OCI-LY1 (cell line): ENCODE results near the gene SH3RF3.

Experiments used
- H2AFZ ChIP-seq: fragments of 200-600 bp; sonication (generic), shearing (Covaris generic); 2 replicates; pipeline ENCODE4 v1.6.0; 2014; ENCODE audit warnings: antibody characterized with exemption, mild to moderate bottlenecking, low read length
- H3F3A ChIP-seq: fragments of 200-600 bp; sonication (generic), shearing (Covaris generic); 2 replicates; pipeline ENCODE4 v1.6.0; 2014; ENCODE audit warnings: mild to moderate bottlenecking, antibody characterized with exemption, low read length, moderate library complexity; ENCODE audit not compliant: insufficient read depth
- H3K27ac ChIP-seq: fragments of 200-600 bp; sonication (generic); 2 replicates; pipeline ENCODE4 v1.5.1; 2014; ENCODE audit warnings: low read length, mixed run types, mild to moderate bottlenecking, low read depth; ENCODE audit not compliant: poor library complexity, severe bottlenecking
- H3K27me3 ChIP-seq: fragments of 200-600 bp; sonication (generic); 2 replicates; pipeline ENCODE4 v1.6.0; 2014; ENCODE audit warnings: antibody characterized with exemption, mild to moderate bottlenecking, low read length, moderate library complexity; ENCODE audit not compliant: insufficient read depth
- H3K36me3 ChIP-seq: fragments of 200-600 bp; sonication (generic); 2 replicates; pipeline ENCODE4 v1.6.1; 2014; ENCODE audit warnings: mild to moderate bottlenecking, antibody characterized with exemption, low read length, moderate library complexity, mixed read lengths; ENCODE audit not compliant: insufficient read depth
- H3K4me1 ChIP-seq: fragments of 200-600 bp; sonication (generic); 2 replicates; pipeline ENCODE4 v1.5.1; 2014; ENCODE audit warnings: mild to moderate bottlenecking, low read length, moderate library complexity; ENCODE audit not compliant: insufficient read depth, severe bottlenecking
- H3K4me2 ChIP-seq: fragments of 200-600 bp; sonication (generic), shearing (Covaris generic); 2 replicates; pipeline ENCODE4 v1.6.1; 2014; ENCODE audit warnings: low read length
- H3K4me3 ChIP-seq: fragments of 200-600 bp; sonication (generic); 2 replicates; pipeline ENCODE4 v1.5.1; 2014; ENCODE audit warnings: low read length, low read depth, mild to moderate bottlenecking, mixed read lengths; ENCODE audit not compliant: poor library complexity, severe bottlenecking
- H3K79me2 ChIP-seq: fragments of 200-600 bp; shearing (Covaris generic); 2 replicates; pipeline ENCODE4 v1.6.1; 2016; ENCODE audit warnings: mixed run types, low read length, mixed read lengths; ENCODE audit not compliant: insufficient read depth
- H3K9ac ChIP-seq: fragments of 200-600 bp; sonication (generic), shearing (Covaris generic); 2 replicates; pipeline ENCODE4 v1.6.1; 2014; ENCODE audit warnings: mild to moderate bottlenecking, low read length, mixed read lengths
- H3K9me2 ChIP-seq: fragments of 200-600 bp; sonication (generic), shearing (Covaris generic); 2 replicates; pipeline ENCODE4 v1.6.1; 2014; ENCODE audit warnings: low read depth, mild to moderate bottlenecking, low read length, mixed read lengths
- H3K9me3 ChIP-seq: fragments of 200-600 bp; shearing (Covaris generic); 2 replicates; pipeline ENCODE4 v1.6.1; 2014; ENCODE audit warnings: low read length, mixed read lengths
- H4K20me1 ChIP-seq: fragments of 200-600 bp; sonication (generic), shearing (Covaris generic); 2 replicates; pipeline ENCODE4 v1.6.0; 2016; ENCODE audit warnings: mild to moderate bottlenecking, low read length; ENCODE audit not compliant: insufficient read depth
- EZH2 ChIP-seq: fragments of 200-600 bp; sonication (generic), shearing (Covaris generic); IDR thresholded peaks from 2 replicates; pipeline ENCODE4 v1.8.0; 2017; ENCODE audit warnings: borderline replicate concordance, mixed run types, mild to moderate bottlenecking, antibody characterized with exemption, low read length, moderate library complexity, mixed read lengths
- TF ChIP-seq, protein P1 (sequence below): fragments of 200-600 bp; sonication (generic), shearing (Covaris generic); IDR thresholded peaks from 2 replicates; pipeline ENCODE4 v1.5.1; 2017; ENCODE audit warnings: mild to moderate bottlenecking, antibody characterized with exemption, low read length, moderate library complexity, mixed read lengths

The SH3RF3 gene

GRCh38 chr2:109528811-109529501, 400.0 kb downstream of the SH3RF3 start:
- H3K27ac ChIP-seq = no peak overlapping the region
- H3K36me3 ChIP-seq = no peaks in the 10 kb centered on the region
- no peak overlapping the region for H2AFZ ChIP-seq
- H3K27me3 ChIP-seq = no peaks in the 10 kb centered on the region; the same call in 1 of the 2 replicates
- H3K4me1 ChIP-seq = no peaks in the 10 kb centered on the region
- H4K20me1 ChIP-seq = no peaks in the 10 kb centered on the region
- no peaks in the 10 kb centered on the region for H3K9me3 ChIP-seq
- H3K4me2 ChIP-seq = no peak overlapping the region
- no peak overlapping the region for H3K9ac ChIP-seq
- no peak overlapping the region for H3K4me3 ChIP-seq
- H3K79me2 ChIP-seq = no peaks in the 10 kb centered on the region
- no peaks in the 10 kb centered on the region for H3F3A ChIP-seq
- H3K9me2 ChIP-seq = no peaks in the 10 kb centered on the region
- TF ChIP-seq EZH2 = no peak
- TF ChIP-seq, protein P1, sequence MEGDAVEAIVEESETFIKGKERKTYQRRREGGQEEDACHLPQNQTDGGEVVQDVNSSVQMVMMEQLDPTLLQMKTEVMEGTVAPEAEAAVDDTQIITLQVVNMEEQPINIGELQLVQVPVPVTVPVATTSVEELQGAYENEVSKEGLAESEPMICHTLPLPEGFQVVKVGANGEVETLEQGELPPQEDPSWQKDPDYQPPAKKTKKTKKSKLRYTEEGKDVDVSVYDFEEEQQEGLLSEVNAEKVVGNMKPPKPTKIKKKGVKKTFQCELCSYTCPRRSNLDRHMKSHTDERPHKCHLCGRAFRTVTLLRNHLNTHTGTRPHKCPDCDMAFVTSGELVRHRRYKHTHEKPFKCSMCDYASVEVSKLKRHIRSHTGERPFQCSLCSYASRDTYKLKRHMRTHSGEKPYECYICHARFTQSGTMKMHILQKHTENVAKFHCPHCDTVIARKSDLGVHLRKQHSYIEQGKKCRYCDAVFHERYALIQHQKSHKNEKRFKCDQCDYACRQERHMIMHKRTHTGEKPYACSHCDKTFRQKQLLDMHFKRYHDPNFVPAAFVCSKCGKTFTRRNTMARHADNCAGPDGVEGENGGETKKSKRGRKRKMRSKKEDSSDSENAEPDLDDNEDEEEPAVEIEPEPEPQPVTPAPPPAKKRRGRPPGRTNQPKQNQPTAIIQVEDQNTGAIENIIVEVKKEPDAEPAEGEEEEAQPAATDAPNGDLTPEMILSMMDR = no peak

- Histone ChIP-seq H3K9me3 (no peaks in the 10 kb centered on the region), H3K4me2 (no peak overlapping the region), H3K9ac (no peak overlapping the region), H3K27me3 (no peaks in the 10 kb centered on the region; the same call in 1 of the 2 replicates), H3K79me2 (no peaks in the 10 kb centered on the region), H2AFZ (no peak overlapping the region), H3F3A (no peaks in the 10 kb centered on the region), H3K36me3 (no peaks in the 10 kb centered on the region), H4K20me1 (no peaks in the 10 kb centered on the region), H3K4me3 (no peak overlapping the region), H3K27ac (no peak overlapping the region), H3K4me1 (no peaks in the 10 kb centered on the region), H3K9me2 (no peaks in the 10 kb centered on the region)
- TF ChIP-seq, protein P1 = no peak
- TF ChIP-seq EZH2 = no peak
Measured at GRCh38 chr2:109529532-109530449, 400.8 kb downstream of the SH3RF3 start.

DNA sequence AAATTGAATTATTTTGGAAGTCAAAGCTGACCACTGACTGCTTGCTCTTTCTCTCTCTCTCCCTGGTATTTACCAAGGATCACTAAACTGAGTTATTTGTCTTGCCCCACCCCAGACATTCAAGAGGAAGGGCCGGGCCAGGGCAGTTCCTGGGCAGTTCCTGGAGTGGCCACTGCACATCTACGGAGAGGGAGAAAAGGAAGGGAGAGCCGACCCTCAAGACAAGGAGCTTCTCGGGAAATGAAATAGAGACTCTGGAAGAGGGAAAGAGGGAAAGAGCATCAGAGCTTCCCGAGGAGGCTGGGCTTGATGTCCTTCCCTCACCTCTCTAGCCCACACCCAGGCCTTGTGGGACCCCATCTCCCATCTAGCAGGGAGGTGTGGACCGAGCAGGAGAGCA, 401.7 kb downstream of the SH3RF3 start:
- no peaks in the 10 kb centered on the region for H3K9me3 ChIP-seq
- no peak for TF ChIP-seq EZH2
- TF ChIP-seq, protein P1 = no peak
- H3K36me3 ChIP-seq = no peaks in the 10 kb centered on the region
- no peaks in the 10 kb centered on the region for H3F3A ChIP-seq
- no peak overlapping the region for H3K4me3 ChIP-seq
- H2AFZ ChIP-seq = no peak overlapping the region
- no peaks in the 10 kb centered on the region for H3K9me2 ChIP-seq
- H3K27ac ChIP-seq = no peak overlapping the region
- H4K20me1 ChIP-seq = no peaks in the 10 kb centered on the region
- H3K4me2 ChIP-seq = no peak overlapping the region
- H3K79me2 ChIP-seq = no peaks in the 10 kb centered on the region
- no peaks in the 10 kb centered on the region; the same call in 1 of the 2 replicates for H3K27me3 ChIP-seq
- no peak overlapping the region for H3K9ac ChIP-seq
- no peaks in the 10 kb centered on the region for H3K4me1 ChIP-seq
